ENCODE measurements around the gene NUDCD3. TPM values are rescaled to one million over a fixed set of nuclear protein-coding genes. Genes with fewer than 3 reads are reported as not detected.

Gene NUDCD3
- total RNA-seq (100 to 1,000 TPM; 100 to 108 TPM), polyA plus RNA-seq (10 to 100 TPM; 55.2 to 61.8 TPM)

DNA sequence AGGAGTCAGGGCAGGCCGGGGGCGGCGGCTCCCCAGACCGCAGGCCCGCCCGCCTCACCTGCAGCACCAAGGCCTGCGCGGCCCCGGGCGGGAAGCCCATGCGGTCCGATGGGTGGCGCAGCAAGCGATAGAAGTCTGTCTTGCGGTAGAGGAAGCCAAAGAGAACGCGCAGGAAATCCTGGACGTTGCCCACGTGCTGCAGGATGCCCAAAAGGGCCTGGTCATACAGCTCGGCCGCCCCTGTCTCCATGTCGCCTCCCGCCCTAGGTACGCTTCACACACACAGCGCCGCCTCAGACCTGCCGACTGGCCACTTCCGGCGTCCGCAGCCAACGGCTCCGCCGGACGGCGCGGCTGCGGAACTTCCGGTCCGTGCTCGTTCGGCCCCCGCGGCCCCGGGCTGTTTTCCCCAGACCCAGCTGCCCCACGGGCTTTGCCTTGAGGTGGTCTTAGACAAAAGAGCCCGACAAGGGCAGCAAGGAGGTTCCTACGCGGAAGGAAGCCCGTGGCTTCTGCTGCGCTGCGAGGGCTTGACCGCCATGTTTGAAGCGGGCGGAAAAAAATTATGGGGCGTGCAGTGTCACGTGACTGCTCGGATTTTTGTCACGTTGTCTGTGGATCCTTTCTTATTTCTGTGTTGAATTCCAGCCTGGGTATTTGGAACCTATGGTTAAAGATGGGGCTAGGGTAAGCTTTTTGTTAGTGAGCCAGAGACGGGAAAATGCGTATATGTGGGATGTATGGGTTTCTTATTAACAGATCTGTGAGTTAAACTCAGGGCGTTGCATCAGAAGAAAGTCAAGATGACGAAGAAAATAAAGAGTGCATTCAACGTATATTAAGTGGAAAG lies at the start of gene NUDCD3:
Gene NUDCD3, minus strand, starts transcription at position 308 of the 850 bp plus-strand sequence. Its CDS starts 58 bp downstream, at position 250.
- H3K4me1 ChIP-seq (ENCODE audit: insufficient read depth, low read length), result peaks cover 44% of the 10 kb centered on the region
- peak within 1 kb of the TSS; percentile 84 to 99 (median 93) for H3K4me3 Mint-ChIP-seq
- CTCF ChIA-PET (ENCODE audit: partially characterized antibody), result interaction anchor here (0.9 to 2.3 kb wide), 15 partner anchors 10 to 359 kb away, joined by 3 to 11 read pairs (median 4); partner anchors contain the start of gene YKT6
- H3K36me3 Mint-ChIP-seq, result peaks cover 5 to 27% of the 10 kb centered on the region in 2 donors
- no peaks in the 10 kb centered on the region for H3K27me3 ChIP-seq (ENCODE audit: insufficient read depth, low read length)
- H3K4me1 Mint-ChIP-seq, result peaks cover 37 to 52% (median 42%) of the 10 kb centered on the region in 4 donors
- H3K4me3 ChIP-seq (ENCODE audit: low read length in 2 of 2), result peak within 1 kb of the TSS; percentile 90 to 96
- POLR2A ChIA-PET (ENCODE audit: partially characterized antibody), result interaction anchor here (0.6 to 3.7 kb wide), 34 partner anchors 10 to 842 kb away, joined by 3 to 37 read pairs (median 6); partner anchors contain the start of genes DBNL, DDX56, H2AZ2 and OGDH
- H3K9me3 ChIP-seq (ENCODE audit: control insufficient read depth in 1 of 2, low read length in 2 of 2), result no peaks in the 10 kb centered on the region
- H3K9me3 Mint-ChIP-seq, result peaks cover 0 to 2% (median 0%) of the 10 kb centered on the region in 8 donors
- peak; percentile 81 to 84 (median 83) for DNase-seq
- no peaks in the 10 kb centered on the region for H3K36me3 ChIP-seq (ENCODE audit: insufficient read depth, low read length)
- peak within 1 kb of the TSS; percentile 77 to 98 (median 96) for H3K27ac Mint-ChIP-seq
- intact Hi-C loops (cut with micrococcal nuclease), result loop anchor here (1.0 to 5.0 kb wide), 9 partner anchors 30 to 621 kb away; partner anchors contain the start of genes H2AZ2, POLM, PURB and TBRG4
- H3K27me3 Mint-ChIP-seq, result no peaks in the 10 kb centered on the region
- peak within 1 kb of the TSS; percentile 93 for H3K27ac ChIP-seq (ENCODE audit: low read depth, low read length)

- intact Hi-C loops (cut with micrococcal nuclease), result no loop called here
- no peaks in the 10 kb centered on the region for H3K9me3 Mint-ChIP-seq
- Histone ChIP-seq H3K27ac (ENCODE audit: low read depth, low read length) (no peak overlapping the region), H3K4me1 (ENCODE audit: insufficient read depth, low read length) (no peaks in the 10 kb centered on the region), H3K4me3 (ENCODE audit: low read length in 2 of 2) (no peak overlapping the region), H3K36me3 (ENCODE audit: insufficient read depth, low read length) (no peaks in the 10 kb centered on the region), H3K27me3 (ENCODE audit: insufficient read depth, low read length) (no peaks in the 10 kb centered on the region), H3K9me3 (ENCODE audit: control insufficient read depth in 1 of 2, low read length in 2 of 2) (no peaks in the 10 kb centered on the region)
- H3K36me3 Mint-ChIP-seq, result no peaks in the 10 kb centered on the region
- peaks cover 0 to 2% of the 10 kb centered on the region in 2 donors for H3K27me3 Mint-ChIP-seq
- ChIA-PET POLR2A (ENCODE audit: partially characterized antibody) (no interaction called here), CTCF (ENCODE audit: partially characterized antibody) (no interaction called here)
- DNase-seq, result no peak
- peak overlapping the region in 1 of 7 donors; percentile 53 for H3K27ac Mint-ChIP-seq
- no peaks in the 10 kb centered on the region for H3K4me1 Mint-ChIP-seq
- H3K4me3 Mint-ChIP-seq, result no peak overlapping the region
Observed at GRCh38 chr7:44539669-44540506, 49.4 kb upstream of the NUDCD3 start.

- Mint-ChIP-seq H3K4me1 (no peaks in the 10 kb centered on the region), H3K27me3 (peaks cover 0 to 2% of the 10 kb centered on the region in 2 donors), H3K9me3 (no peaks in the 10 kb centered on the region), H3K27ac (no peak overlapping the region), H3K36me3 (no peaks in the 10 kb centered on the region), H3K4me3 (no peak overlapping the region)
- no peaks in the 10 kb centered on the region for H3K4me1 ChIP-seq (ENCODE audit: insufficient read depth, low read length)
- H3K27me3 ChIP-seq (ENCODE audit: insufficient read depth, low read length), result no peaks in the 10 kb centered on the region
- H3K9me3 ChIP-seq (ENCODE audit: control insufficient read depth in 1 of 2, low read length in 2 of 2), result no peaks in the 10 kb centered on the region
- DNase-seq, result no peak
- POLR2A ChIA-PET (ENCODE audit: partially characterized antibody), result no interaction called here
- no peaks in the 10 kb centered on the region for H3K36me3 ChIP-seq (ENCODE audit: insufficient read depth, low read length)
- H3K27ac ChIP-seq (ENCODE audit: low read depth, low read length), result no peak overlapping the region
- CTCF ChIA-PET (ENCODE audit: partially characterized antibody), result no interaction called here
- intact Hi-C loops (cut with micrococcal nuclease), result no loop called here
- no peak overlapping the region for H3K4me3 ChIP-seq (ENCODE audit: low read length in 2 of 2)
Observed at GRCh38 chr7:44538798-44539668, 48.6 kb upstream of the NUDCD3 start.

GRCh38 chr7:44538093-44538797 lies 47.8 kb upstream of the NUDCD3 start:
- intact Hi-C loops (cut with micrococcal nuclease), result no loop called here
- no peaks in the 10 kb centered on the region for H3K36me3 Mint-ChIP-seq
- H3K36me3 ChIP-seq (ENCODE audit: insufficient read depth, low read length), result no peaks in the 10 kb centered on the region
- H3K4me3 Mint-ChIP-seq, result no peak overlapping the region
- H3K9me3 ChIP-seq (ENCODE audit: control insufficient read depth in 1 of 2, low read length in 2 of 2), result no peaks in the 10 kb centered on the region
- CTCF ChIA-PET (ENCODE audit: partially characterized antibody), result no interaction called here
- H3K4me1 Mint-ChIP-seq, result no peaks in the 10 kb centered on the region
- H3K27ac ChIP-seq (ENCODE audit: low read depth, low read length), result no peak overlapping the region
- peaks cover 0 to 2% of the 10 kb centered on the region in 2 donors for H3K27me3 Mint-ChIP-seq
- H3K27me3 ChIP-seq (ENCODE audit: insufficient read depth, low read length), result no peaks in the 10 kb centered on the region
- H3K27ac Mint-ChIP-seq, result no peak overlapping the region
- no peak for DNase-seq
- no peaks in the 10 kb centered on the region for H3K9me3 Mint-ChIP-seq
- H3K4me1 ChIP-seq (ENCODE audit: insufficient read depth, low read length), result no peaks in the 10 kb centered on the region
- POLR2A ChIA-PET (ENCODE audit: partially characterized antibody), result no interaction called here
- no peak overlapping the region for H3K4me3 ChIP-seq (ENCODE audit: low read length in 2 of 2)

DNA sequence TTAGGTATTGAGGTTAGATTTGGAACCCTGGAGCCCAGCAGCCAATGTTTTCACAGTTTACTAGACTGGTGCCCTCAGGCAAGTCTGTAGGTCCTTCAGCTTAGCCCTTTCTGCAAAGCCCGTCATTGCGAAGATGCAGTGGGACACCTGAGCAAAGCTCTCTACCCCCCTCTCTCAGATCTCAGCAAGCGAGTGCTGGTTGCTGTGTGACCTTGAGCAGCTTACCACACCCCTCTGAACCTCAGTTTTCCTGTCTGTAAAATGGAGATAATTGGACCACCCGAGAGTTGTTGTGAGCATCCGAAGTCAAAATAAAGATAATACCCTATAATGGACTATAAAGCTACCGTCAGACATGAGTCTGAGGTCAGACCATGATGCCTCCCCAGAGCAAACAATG lies 47.0 kb upstream of the NUDCD3 start:
- Mint-ChIP-seq H3K27ac (no peak overlapping the region), H3K27me3 (no peaks in the 10 kb centered on the region), H3K4me3 (no peak overlapping the region), H3K4me1 (no peaks in the 10 kb centered on the region), H3K36me3 (no peaks in the 10 kb centered on the region), H3K9me3 (no peaks in the 10 kb centered on the region)
- H3K4me1 ChIP-seq (ENCODE audit: insufficient read depth, low read length), result no peaks in the 10 kb centered on the region
- ChIA-PET CTCF (ENCODE audit: partially characterized antibody) (no interaction called here), POLR2A (ENCODE audit: partially characterized antibody) (no interaction called here)
- H3K27ac ChIP-seq (ENCODE audit: low read depth, low read length), result no peak overlapping the region
- intact Hi-C loops (cut with micrococcal nuclease), result no loop called here
- no peaks in the 10 kb centered on the region for H3K36me3 ChIP-seq (ENCODE audit: insufficient read depth, low read length)
- no peaks in the 10 kb centered on the region for H3K27me3 ChIP-seq (ENCODE audit: insufficient read depth, low read length)
- no peak overlapping the region for H3K4me3 ChIP-seq (ENCODE audit: low read length in 2 of 2)
- H3K9me3 ChIP-seq (ENCODE audit: control insufficient read depth in 1 of 2, low read length in 2 of 2), result no peaks in the 10 kb centered on the region
- DNase-seq, result no peak

- ChIA-PET CTCF (ENCODE audit: partially characterized antibody) (interaction anchor here (1.5 to 2.1 kb wide), 2 partner anchors 25 to 311 kb away, joined by 3 to 5 read pairs; no protein-coding TSS in a partner anchor), POLR2A (ENCODE audit: partially characterized antibody) (no interaction called here)
- intact Hi-C loops (cut with micrococcal nuclease), result no loop called here
- Mint-ChIP-seq H3K9me3 (no peaks in the 10 kb centered on the region), H3K4me3 (no peak overlapping the region), H3K4me1 (peaks cover 0 to 2% (median 0%) of the 10 kb centered on the region in 4 donors), H3K27me3 (no peaks in the 10 kb centered on the region), H3K27ac (no peak overlapping the region), H3K36me3 (no peaks in the 10 kb centered on the region)
- Histone ChIP-seq H3K9me3 (ENCODE audit: control insufficient read depth in 1 of 2, low read length in 2 of 2) (no peaks in the 10 kb centered on the region), H3K27ac (ENCODE audit: low read depth, low read length) (no peak overlapping the region), H3K36me3 (ENCODE audit: insufficient read depth, low read length) (no peaks in the 10 kb centered on the region), H3K4me1 (ENCODE audit: insufficient read depth, low read length) (no peaks in the 10 kb centered on the region), H3K4me3 (ENCODE audit: low read length in 2 of 2) (no peak overlapping the region), H3K27me3 (ENCODE audit: insufficient read depth, low read length) (no peaks in the 10 kb centered on the region)
- DNase-seq, result no peak
Observed at GRCh38 chr7:44536090-44536489, 45.6 kb upstream of the NUDCD3 start.
